Measurements from ENCODE around the gene TBX4. TPM values are rescaled to one million over a fixed set of nuclear protein-coding genes. Genes with fewer than 3 reads are reported as not detected.

TBX4 gene
- total and polyA plus RNA-seq, 2 of the 13 experiments (the other 11 are each of a cell fraction or from before 2014, with no cell fraction given): 0.11 to 1.1 TPM

DNA sequence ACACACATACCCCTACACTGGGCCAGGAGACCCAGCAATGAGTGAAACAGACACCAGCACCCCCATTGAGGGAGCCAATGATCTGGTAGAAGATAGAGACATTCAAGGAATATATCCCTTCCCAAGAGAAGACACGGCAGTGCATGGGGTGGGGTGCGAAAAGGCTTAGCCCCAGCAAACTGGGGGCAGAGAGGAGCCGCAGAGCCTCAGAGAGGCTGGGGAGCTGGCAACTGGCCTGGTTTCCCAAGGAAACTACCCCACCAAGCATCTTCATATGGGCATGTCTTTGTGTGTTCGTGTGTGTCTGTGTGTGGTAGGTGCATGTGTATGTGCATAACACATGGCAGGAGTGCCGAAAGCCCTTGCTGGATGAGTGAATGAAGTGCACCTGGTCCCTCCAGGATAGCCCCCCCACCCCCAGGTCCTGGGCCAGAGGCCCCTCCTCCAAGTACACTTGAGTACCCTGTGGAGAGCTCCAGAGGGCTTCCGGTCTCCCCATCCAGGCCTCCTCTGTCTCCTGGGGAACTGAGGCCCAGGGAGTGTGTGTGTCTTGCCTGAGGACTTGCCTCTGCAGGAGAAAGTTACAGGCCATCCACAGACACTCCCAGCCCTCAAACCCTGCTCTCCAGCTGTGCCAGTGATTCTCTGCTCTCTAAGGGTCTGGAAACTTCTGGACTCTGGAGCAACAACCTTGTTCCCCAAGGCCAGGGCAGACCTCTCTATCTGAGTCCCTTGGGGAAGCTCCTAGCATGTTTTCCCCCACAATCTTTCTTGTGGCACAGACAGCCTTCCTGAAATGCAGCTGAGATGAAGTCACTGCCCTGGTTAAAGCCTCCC is 36.6 kb upstream of the TBX4 start:
- 89% methylated on average over 5 of the region's 6 CpGs for WGBS (ENCODE audit: low lambda C conversion rate)
- TF ChIP-seq MTERF4 (CRISPR knock-in tag; IDR thresholded peaks at IDR 0.05) (0 out of 2 replicates have a peak, but pooled peaks have one; percentile 1), ATF4 (CRISPR knock-in tag; IDR thresholded peaks at IDR 0.05) (no peak)
- H3K4me2 ChIP-seq (ENCODE audit: low read depth, low read length): no peak overlapping the region
- peak; percentile 4 for FAIRE-seq
- intact Hi-C loops (cut with micrococcal nuclease; ENCODE audit: unreplicated experiment) (no loop called here), in situ Hi-C loops (cut with HindIII; ENCODE audit: extremely low pct_ligation_motif_present, low pct_unique_long_range_greater_than_20kb) (loop anchor here (5.0 to 10.0 kb wide), 2 partner anchors 77 to 419 kb away; no protein-coding TSS in a partner anchor)
- ChIA-PET CTCF (ENCODE audit: low intra/inter-chr PET ratio, low total read pairs) (interaction anchor here (3.2 kb wide), 1 partner anchor 135 kb away, joined by 41 read pairs; no protein-coding TSS in a partner anchor), POLR2A (no interaction called here)
- no peaks in the 10 kb centered on the region for H3K79me2 ChIP-seq (ENCODE audit: insufficient read depth, low read length)
- no peaks in the 10 kb centered on the region for H4K20me1 ChIP-seq (ENCODE audit: insufficient read depth, low read length)
- no peak for DNase-seq (ENCODE audit: low spot score)
- H3K4me1 ChIP-seq (ENCODE audit: insufficient read depth, low read length): peaks cover 60% of the 10 kb centered on the region
- no peaks in the 10 kb centered on the region for H3K9me3 ChIP-seq (ENCODE audit: low read length)
- no peaks in the 10 kb centered on the region for H3K27me3 ChIP-seq (ENCODE audit: control insufficient read depth in 1 of 2, insufficient read depth in 2 of 2, low read length in 2 of 2)
- no peak for ATAC-seq
- no peaks in the 10 kb centered on the region for H3K36me3 ChIP-seq (replicated peaks in 1 of 2; ENCODE audit: control insufficient read depth in 1 of 2, insufficient read depth in 2 of 2, low read length in 2 of 2)
- H2AFZ ChIP-seq (ENCODE audit: low read length): no peak overlapping the region
- no peak overlapping the region for H3K4me3 ChIP-seq (replicated peaks in 1 of 3; ENCODE audit: insufficient read depth in 1 of 3, low read depth in 2 of 3, low read length in 3 of 3)
- no peak overlapping the region for H3K27ac ChIP-seq (ENCODE audit: extremely low read length, insufficient read depth, low read length)
- no peak overlapping the region for H3K9ac ChIP-seq (ENCODE audit: insufficient read depth, low read depth, low read length)
- BruUV-seq (replicated peaks): no TSS peak

GRCh38 chr17:61416211-61416539 is 36.0 kb upstream of the TBX4 start:
- CTCF ChIA-PET (ENCODE audit: low intra/inter-chr PET ratio, low total read pairs): interaction anchor here (1.2 to 3.2 kb wide), 5 partner anchors 77 to 167 kb away, joined by 7 to 41 read pairs (median 10); no protein-coding TSS in a partner anchor
- Histone ChIP-seq H3K4me3 (replicated peaks in 1 of 3; ENCODE audit: insufficient read depth in 1 of 3, low read depth in 2 of 3, low read length in 3 of 3) (no peak overlapping the region), H3K27me3 (ENCODE audit: control insufficient read depth in 1 of 2, insufficient read depth in 2 of 2, low read length in 2 of 2) (no peaks in the 10 kb centered on the region), H3K4me1 (ENCODE audit: insufficient read depth, low read length) (peaks cover 60% of the 10 kb centered on the region), H3K9ac (ENCODE audit: insufficient read depth, low read depth, low read length) (no peak overlapping the region), H2AFZ (ENCODE audit: low read length) (no peak overlapping the region), H3K4me2 (ENCODE audit: low read depth, low read length) (peak overlapping the region; percentile 79), H3K9me3 (ENCODE audit: low read length) (no peaks in the 10 kb centered on the region), H4K20me1 (ENCODE audit: insufficient read depth, low read length) (no peaks in the 10 kb centered on the region), H3K79me2 (ENCODE audit: insufficient read depth, low read length) (no peaks in the 10 kb centered on the region), H3K27ac (ENCODE audit: extremely low read length, insufficient read depth, low read length) (no peak overlapping the region), H3K36me3 (replicated peaks in 1 of 2; ENCODE audit: control insufficient read depth in 1 of 2, insufficient read depth in 2 of 2, low read length in 2 of 2) (no peaks in the 10 kb centered on the region)
- no peak for FAIRE-seq
- ATAC-seq: no peak
- in situ Hi-C loops (cut with HindIII; ENCODE audit: extremely low pct_ligation_motif_present, low pct_unique_long_range_greater_than_20kb) (loop anchor here (5.0 to 10.0 kb wide), 2 partner anchors 76 to 419 kb away; no protein-coding TSS in a partner anchor), intact Hi-C loops (cut with micrococcal nuclease; ENCODE audit: unreplicated experiment) (no loop called here)
- POLR2A ChIA-PET: no interaction called here
- no TSS peak for BruUV-seq (replicated peaks)
- 79% methylated on average over 6 of the region's 6 CpGs for WGBS (ENCODE audit: low lambda C conversion rate)
- no peak for DNase-seq (ENCODE audit: low spot score)
- no peak for TF ChIP-seq PHF21A (CRISPR knock-in tag; IDR thresholded peaks at IDR 0.05)
- TF ChIP-seq ZNF772 (CRISPR knock-in tag; IDR thresholded peaks at IDR 0.05): no peak
- no peak for TF ChIP-seq TRIM24 (CRISPR knock-in tag; IDR thresholded peaks at IDR 0.05)
- TF ChIP-seq ZNF350 (CRISPR knock-in tag; IDR thresholded peaks at IDR 0.05; ENCODE audit: borderline replicate concordance, low read depth): no peak
- no peak for TF ChIP-seq ZNF430 (CRISPR knock-in tag; IDR thresholded peaks at IDR 0.05)

Measured in HepG2 (cell line).